ENCODE results near the gene C21orf58. TPM values are rescaled to one million over a fixed set of nuclear protein-coding genes. Genes with fewer than 3 reads are reported as not detected.

C21orf58 gene
- polyA plus RNA-seq, 1 experiment, result 4.1 TPM

GRCh38 chr21:46285761-46286647 is 37.7 kb downstream of the C21orf58 start, which contains the start of gene YBEY:
YBEY (plus strand) TSS chr21:46286342; CDS start chr21:46286914, 572 bp downstream.
- CTCF ChIA-PET, result interaction anchor here (1.4 to 1.7 kb wide), 3 partner anchors 9 to 52 kb away, joined by 3 to 5 read pairs (median 4); no protein-coding TSS in a partner anchor
- peak within 1 kb of the TSS; percentile 87 for H3K4me3 ChIP-seq (ENCODE audit: low read depth, low read length)
- no peaks in the 10 kb centered on the region for H3K27me3 ChIP-seq (ENCODE audit: control insufficient read depth, insufficient read depth, low read length)
- POLR2A ChIA-PET, result no interaction called here
- peaks cover 2% of the 10 kb centered on the region for H3K36me3 ChIP-seq (ENCODE audit: control insufficient read depth, insufficient read depth, low read length)
- TF ChIP-seq, protein P1, sequence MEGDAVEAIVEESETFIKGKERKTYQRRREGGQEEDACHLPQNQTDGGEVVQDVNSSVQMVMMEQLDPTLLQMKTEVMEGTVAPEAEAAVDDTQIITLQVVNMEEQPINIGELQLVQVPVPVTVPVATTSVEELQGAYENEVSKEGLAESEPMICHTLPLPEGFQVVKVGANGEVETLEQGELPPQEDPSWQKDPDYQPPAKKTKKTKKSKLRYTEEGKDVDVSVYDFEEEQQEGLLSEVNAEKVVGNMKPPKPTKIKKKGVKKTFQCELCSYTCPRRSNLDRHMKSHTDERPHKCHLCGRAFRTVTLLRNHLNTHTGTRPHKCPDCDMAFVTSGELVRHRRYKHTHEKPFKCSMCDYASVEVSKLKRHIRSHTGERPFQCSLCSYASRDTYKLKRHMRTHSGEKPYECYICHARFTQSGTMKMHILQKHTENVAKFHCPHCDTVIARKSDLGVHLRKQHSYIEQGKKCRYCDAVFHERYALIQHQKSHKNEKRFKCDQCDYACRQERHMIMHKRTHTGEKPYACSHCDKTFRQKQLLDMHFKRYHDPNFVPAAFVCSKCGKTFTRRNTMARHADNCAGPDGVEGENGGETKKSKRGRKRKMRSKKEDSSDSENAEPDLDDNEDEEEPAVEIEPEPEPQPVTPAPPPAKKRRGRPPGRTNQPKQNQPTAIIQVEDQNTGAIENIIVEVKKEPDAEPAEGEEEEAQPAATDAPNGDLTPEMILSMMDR (IDR thresholded peaks at IDR 0.05; ENCODE audit: insufficient read depth, low read depth, low read length), result peak; percentile 50
- DNase-seq (ENCODE audit: low read depth), result peak; percentile 44

DNA sequence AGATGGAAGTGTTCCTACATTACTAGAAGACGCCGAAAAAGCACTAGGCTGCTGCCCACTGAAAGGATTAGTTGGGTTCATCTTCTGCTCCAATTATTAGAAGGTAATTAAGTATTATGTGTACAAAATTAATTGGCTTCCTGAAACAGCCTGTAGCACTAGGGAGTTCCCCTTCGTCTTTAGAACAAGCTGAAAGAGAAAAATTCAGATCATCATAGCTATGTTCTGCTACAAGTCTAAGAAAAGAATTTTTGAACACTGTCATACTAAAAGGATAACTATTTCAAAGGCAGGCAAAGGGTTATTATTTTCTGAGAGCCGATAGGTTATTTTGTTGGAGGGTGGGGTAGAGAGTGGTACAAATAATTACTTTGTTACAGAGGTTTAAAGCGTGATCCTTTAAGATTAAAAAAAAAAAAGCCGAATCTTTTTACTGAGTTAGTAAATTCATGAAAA is 38.4 kb downstream of the C21orf58 start, which contains the start of gene MCM3AP:
TSS of gene MCM3AP (minus strand) at position 406 of the 456 bp plus-strand sequence. CDS start at position 81, 325 bp downstream.
- TF ChIP-seq, protein P1 (IDR thresholded peaks at IDR 0.05; ENCODE audit: insufficient read depth, low read depth, low read length), result no peak
- peak within 1 kb of the TSS; percentile 87 for H3K4me3 ChIP-seq (ENCODE audit: low read depth, low read length)
- ChIA-PET POLR2A (no interaction called here), CTCF (interaction anchor here (0.7 to 1.7 kb wide), 5 partner anchors 9 to 163 kb away, joined by 3 to 5 read pairs (median 3); no protein-coding TSS in a partner anchor)
- H3K36me3 ChIP-seq (ENCODE audit: control insufficient read depth, insufficient read depth, low read length), result peaks cover 3% of the 10 kb centered on the region
- no peak for DNase-seq (ENCODE audit: low read depth)
- no peaks in the 10 kb centered on the region for H3K27me3 ChIP-seq (ENCODE audit: control insufficient read depth, insufficient read depth, low read length)

DNA sequence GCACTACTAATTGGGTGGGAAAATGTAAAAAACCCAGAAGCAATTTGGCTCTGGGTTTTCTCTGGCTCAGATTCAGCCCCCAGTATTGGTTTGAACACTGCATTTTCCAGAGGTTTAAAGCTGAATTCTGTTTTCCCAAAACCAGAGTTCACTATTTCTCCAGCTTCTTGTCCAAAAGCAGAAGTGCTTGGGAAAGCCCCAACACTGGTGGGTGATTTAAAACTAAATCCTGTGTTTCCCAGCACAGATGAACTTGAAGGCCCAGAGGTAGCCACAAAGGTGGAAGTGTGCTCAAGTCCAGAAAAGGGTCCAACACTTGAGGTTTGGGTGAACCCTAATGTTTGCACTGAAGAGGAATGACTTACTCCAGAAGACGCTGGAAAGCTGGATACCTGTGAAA is 38.9 kb downstream of the C21orf58 start:
- CTCF ChIA-PET, result interaction anchor here (0.7 to 1.7 kb wide), 4 partner anchors 9 to 163 kb away, joined by 3 to 5 read pairs (median 3); no protein-coding TSS in a partner anchor
- DNase-seq (ENCODE audit: low read depth), result no peak
- H3K36me3 ChIP-seq (ENCODE audit: control insufficient read depth, insufficient read depth, low read length), result peaks cover 4% of the 10 kb centered on the region
- TF ChIP-seq, protein P1 (IDR thresholded peaks at IDR 0.05; ENCODE audit: insufficient read depth, low read depth, low read length), result no peak
- H3K27me3 ChIP-seq (ENCODE audit: control insufficient read depth, insufficient read depth, low read length), result no peaks in the 10 kb centered on the region
- POLR2A ChIA-PET, result no interaction called here
- H3K4me3 ChIP-seq (ENCODE audit: low read depth, low read length), result peak overlapping the region; percentile 87

GRCh38 chr21:46284077-46284644 is 39.5 kb downstream of the C21orf58 start:
- no peak overlapping the region for H3K4me3 ChIP-seq (ENCODE audit: low read depth, low read length)
- POLR2A ChIA-PET, result no interaction called here
- CTCF ChIA-PET, result interaction anchor here (0.6 to 1.4 kb wide), 3 partner anchors 42 to 142 kb away, joined by 3 read pairs; no protein-coding TSS in a partner anchor

More at GRCh38 chr21:46284077-46284644, 39.5 kb downstream of the C21orf58 start:
- H3K36me3 ChIP-seq (ENCODE audit: control insufficient read depth, insufficient read depth, low read length), result peaks cover 8% of the 10 kb centered on the region
- TF ChIP-seq, protein P1 (IDR thresholded peaks at IDR 0.05; ENCODE audit: insufficient read depth, low read depth, low read length), result no peak
- no peak for DNase-seq (ENCODE audit: low read depth)
- H3K27me3 ChIP-seq (ENCODE audit: control insufficient read depth, insufficient read depth, low read length), result no peaks in the 10 kb centered on the region
